ENCODE results near the gene CDSN.
"Not testable (repeated sequence)": the region's sequence is repeated elsewhere in the genome, so short reads cannot be mapped to it uniquely, and the experiment has no call there.

CDSN gene

DNA sequence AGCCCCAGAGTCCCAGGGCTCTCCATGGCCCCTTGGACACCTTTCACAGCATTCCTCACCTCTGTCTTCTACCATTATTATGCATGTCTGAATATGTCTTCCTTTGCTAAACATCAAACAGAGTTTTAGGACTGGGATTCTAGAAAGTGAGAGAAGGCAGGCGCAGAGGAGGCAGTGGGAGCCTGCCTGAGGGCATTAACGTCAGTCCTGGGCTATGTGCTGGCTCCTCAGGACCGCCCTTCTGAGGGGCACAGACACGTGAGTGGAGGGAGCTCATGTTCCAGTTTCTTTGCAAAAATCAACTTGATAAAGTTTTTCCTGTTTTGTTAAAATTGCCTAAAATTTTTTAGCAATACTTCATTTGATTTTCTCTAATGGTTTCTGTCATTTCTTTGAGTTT, 45.8 kb downstream of the CDSN start:
- no peak overlapping the region for H3K4me3 ChIP-seq (ENCODE audit: low read depth, low read length)
- no peak for DNase-seq (ENCODE audit: low read depth)
- TF ChIP-seq CTCF (IDR thresholded peaks at IDR 0.05; ENCODE audit: insufficient read depth, low read depth, low read length, missing control alignments), result no peak

DNA sequence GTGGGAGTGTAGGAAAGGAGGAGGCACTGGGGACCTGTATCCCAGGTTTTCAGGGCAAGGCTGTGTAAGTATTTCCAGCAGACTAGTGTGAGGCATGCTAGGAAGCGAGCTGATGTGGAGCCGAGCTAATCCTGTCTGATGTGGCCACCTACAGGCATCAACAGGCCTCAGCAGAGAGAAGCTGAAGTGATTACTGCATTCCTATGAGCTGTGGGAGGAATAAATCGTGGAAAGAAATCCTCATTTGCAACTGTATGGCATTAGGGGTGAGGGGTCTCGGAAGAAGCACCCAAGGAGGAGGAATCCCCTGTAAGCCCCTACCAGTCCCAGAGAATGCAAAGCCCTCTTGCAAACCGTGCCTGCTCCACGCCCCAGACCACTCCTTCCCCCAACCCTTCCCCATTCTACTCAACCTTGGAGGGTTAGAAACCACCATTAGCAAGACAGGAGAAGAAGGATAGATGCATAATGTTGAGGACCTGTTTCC, 49.5 kb downstream of the CDSN start:
- DNase-seq (ENCODE audit: low read depth), result peak; percentile 34
- no peak overlapping the region for H3K4me3 ChIP-seq (ENCODE audit: low read depth, low read length)
- TF ChIP-seq CTCF (IDR thresholded peaks at IDR 0.05; ENCODE audit: insufficient read depth, low read depth, low read length, missing control alignments), result peak; percentile 31

- H3K4me3 ChIP-seq (ENCODE audit: low read depth, low read length), result no peak overlapping the region
- DNase-seq (ENCODE audit: low read depth), result peak; percentile 83
- peak; percentile 95 for TF ChIP-seq CTCF (IDR thresholded peaks at IDR 0.05; ENCODE audit: insufficient read depth, low read depth, low read length, missing control alignments)
Measured at GRCh38 chr6:31068669-31069340, 51.4 kb downstream of the CDSN start.

GRCh38 chr6:31067891-31068668, 52.2 kb downstream of the CDSN start:
- DNase-seq (ENCODE audit: low read depth); H3K4me3 ChIP-seq (ENCODE audit: low read depth, low read length): not testable (repeated sequence)

- H3K4me3 ChIP-seq (ENCODE audit: low read depth, low read length), result not testable (repeated sequence)
Measured at GRCh38 chr6:31067028-31067427, 53.2 kb downstream of the CDSN start.

DNA sequence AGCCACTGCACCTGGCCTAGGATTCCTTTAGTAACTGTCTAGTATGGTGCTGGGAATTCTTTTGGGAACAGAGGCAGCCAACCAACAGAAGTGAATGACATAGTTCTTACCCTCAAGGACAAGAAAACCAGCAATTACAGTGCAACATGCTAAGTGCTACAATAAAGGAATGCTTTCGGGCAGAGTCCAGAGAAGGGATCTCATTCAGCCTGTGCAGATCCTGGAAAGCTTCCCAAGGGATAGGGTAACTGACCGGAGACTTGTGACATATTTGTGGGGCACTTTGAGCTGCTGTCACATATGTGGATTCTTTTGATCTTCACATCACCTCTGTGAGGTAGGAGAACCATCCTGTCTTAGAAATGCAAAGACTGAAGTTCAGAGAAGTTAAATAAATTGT, 54.7 kb downstream of the CDSN start:
- H3K4me3 ChIP-seq (ENCODE audit: low read depth, low read length), result no peak overlapping the region
- no peak for TF ChIP-seq CTCF (IDR thresholded peaks at IDR 0.05; ENCODE audit: insufficient read depth, low read depth, low read length, missing control alignments)
- no peak for DNase-seq (ENCODE audit: low read depth)

More at GRCh38 chr6:31067028-31067427, 53.2 kb downstream of the CDSN start:
- not testable (repeated sequence) for DNase-seq (ENCODE audit: low read depth)

Measured in GM12865 (cell line).